Vagina (tissue), 2 donors: ENCODE data around the gene SLC7A6OS. TPM values are rescaled to one million over a fixed set of nuclear protein-coding genes. Genes with fewer than 3 reads are reported as not detected.
A peak's percentile ranks its signal among the peaks of the same experiment; 100 is the strongest.

Experiments used
- DNase-seq, 2 donors: peaks; one replicate each; pipeline ENCODE4 v3.0.0-alpha.2; 2017; ENCODE audit errors: extremely low spot score in 2 of 2
- H3K27ac ChIP-seq: fragments of 200-600 bp; sonication (generic); one replicate; pipeline ENCODE4 v1.5.1; 2019
- H3K27me3 ChIP-seq: fragments of 200-600 bp; sonication (generic); one replicate; pipeline ENCODE4 v1.5.1; 2019
- H3K36me3 ChIP-seq, 2 donors: fragments of 200-600 bp; sonication (generic); one replicate each; pipeline ENCODE4 v1.5.1; 2017 to 2019
- H3K4me1 ChIP-seq: fragments of 200-600 bp; sonication (generic); one replicate; pipeline ENCODE4 v1.5.1; 2019
- H3K4me3 ChIP-seq, 2 donors: fragments of 200-600 bp; sonication (generic); 1 replicate in 1 of 2; 2 replicates in 1 of 2; pipeline ENCODE4 v1.5.1; 2016 to 2019
- H3K9me3 ChIP-seq: fragments of 200-600 bp; sonication (generic); one replicate; pipeline ENCODE4 v1.5.1; 2019
- CTCF ChIP-seq, 3 experiments: fragments of 450-650 bp in 2 of 3; fragments of 200-600 bp in 1 of 3; sonication (generic) in 1 of 3; IDR thresholded peaks; one replicate each; pipeline ENCODE4 v1.5.1; 2017 to 2019; ENCODE audit warnings: antibody characterized with exemption in 3 of 3, mild to moderate bottlenecking in 2 of 3, moderate library complexity in 2 of 3
- POLR2A ChIP-seq, 2 donors: fragments of 450-650 bp; IDR thresholded peaks; one replicate each; pipeline ENCODE4 v1.6.1; 2017; ENCODE audit warnings: antibody characterized with exemption in 2 of 2, mild to moderate bottlenecking in 2 of 2, moderate library complexity in 2 of 2
- POLR2AphosphoS5 ChIP-seq, 2 donors: sonication (generic); formaldehyde crosslinking; IDR thresholded peaks; one replicate each; pipeline ENCODE4 v1.9.0; 2017; ENCODE audit warnings: antibody characterized with exemption in 2 of 2, mild to moderate bottlenecking in 2 of 2, low read depth in 1 of 2; ENCODE audit not compliant: insufficient read depth in 1 of 2
- intact Hi-C: fragments of 100-400 bp; cut with DNase I; formaldehyde crosslinking; loops from one replicate; pipeline ENCODE4 v1.15.1; 2023
- total RNA-seq: library from RNA; depleted of rRNA; stranded (reverse); fragments of >200 nt; gene quantifications from one replicate; pipeline ENCODE4 v1.2.3, GENCODE V29; 2016

The SLC7A6OS gene
- total RNA-seq, 1 donor from 2014 or later = 15.5 TPM

DNA sequence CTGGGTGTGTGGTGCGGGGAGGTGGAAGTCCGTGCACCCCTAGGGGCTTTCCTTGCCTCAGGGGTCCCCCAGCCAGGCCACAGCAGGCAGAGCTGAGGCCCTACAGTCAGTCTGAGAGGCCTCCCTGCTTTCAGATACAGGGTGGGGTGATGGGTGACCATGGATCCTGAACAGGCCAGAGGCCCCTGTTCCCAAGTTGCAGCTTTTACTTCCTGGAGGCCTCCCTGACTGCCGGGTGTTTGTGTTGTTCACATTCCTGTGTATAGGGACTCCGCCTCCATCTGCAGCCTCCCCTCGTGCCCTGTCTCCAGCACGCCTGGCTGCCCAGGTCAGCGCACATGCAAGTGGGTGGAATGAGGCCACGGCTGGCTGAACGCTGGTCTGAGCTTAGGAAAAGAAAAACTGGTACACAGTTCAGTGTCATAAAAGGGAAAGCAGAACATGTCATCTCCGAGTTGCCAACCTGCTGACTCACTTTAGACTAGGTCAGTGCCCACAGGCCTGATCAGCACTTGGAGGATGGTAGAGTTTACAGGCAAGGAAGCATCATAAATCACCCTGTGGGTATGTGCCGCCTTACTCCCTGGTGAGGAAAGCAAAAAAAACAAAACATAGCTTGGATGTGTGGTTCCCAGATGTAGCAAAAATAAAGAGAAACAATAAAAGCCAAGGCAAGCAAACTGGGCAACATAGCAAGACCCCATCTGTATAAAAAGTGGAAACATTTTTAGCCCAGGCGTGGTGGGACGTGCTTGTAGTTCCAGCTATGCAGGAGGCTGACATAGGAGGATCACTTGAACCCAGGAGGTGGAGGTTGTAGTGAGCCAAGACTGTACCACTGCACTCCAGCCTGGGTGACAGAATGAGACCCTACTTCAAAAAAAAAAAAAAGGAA, 52.6 kb downstream of the SLC7A6OS start:
- peaks cover 18% of the 10 kb centered on the region for H3K4me1 ChIP-seq
- TF ChIP-seq POLR2AphosphoS5 (IDR thresholded peaks at IDR 0.05; ENCODE audit: insufficient read depth in 1 of 2, low read depth in 1 of 2) (peak in 1 of 2 donors; percentile 50), POLR2A (IDR thresholded peaks at IDR 0.05) (no peak)
- peaks cover 0 to 38% of the 10 kb centered on the region in 2 donors for H3K36me3 ChIP-seq
- no peaks in the 10 kb centered on the region for H3K27me3 ChIP-seq
- H3K9me3 ChIP-seq = no peaks in the 10 kb centered on the region
- DNase-seq = no peak
- peak overlapping the region; percentile 15 for H3K27ac ChIP-seq
- H3K4me3 ChIP-seq = no peak overlapping the region
- intact Hi-C loops = no loop called here

DNA sequence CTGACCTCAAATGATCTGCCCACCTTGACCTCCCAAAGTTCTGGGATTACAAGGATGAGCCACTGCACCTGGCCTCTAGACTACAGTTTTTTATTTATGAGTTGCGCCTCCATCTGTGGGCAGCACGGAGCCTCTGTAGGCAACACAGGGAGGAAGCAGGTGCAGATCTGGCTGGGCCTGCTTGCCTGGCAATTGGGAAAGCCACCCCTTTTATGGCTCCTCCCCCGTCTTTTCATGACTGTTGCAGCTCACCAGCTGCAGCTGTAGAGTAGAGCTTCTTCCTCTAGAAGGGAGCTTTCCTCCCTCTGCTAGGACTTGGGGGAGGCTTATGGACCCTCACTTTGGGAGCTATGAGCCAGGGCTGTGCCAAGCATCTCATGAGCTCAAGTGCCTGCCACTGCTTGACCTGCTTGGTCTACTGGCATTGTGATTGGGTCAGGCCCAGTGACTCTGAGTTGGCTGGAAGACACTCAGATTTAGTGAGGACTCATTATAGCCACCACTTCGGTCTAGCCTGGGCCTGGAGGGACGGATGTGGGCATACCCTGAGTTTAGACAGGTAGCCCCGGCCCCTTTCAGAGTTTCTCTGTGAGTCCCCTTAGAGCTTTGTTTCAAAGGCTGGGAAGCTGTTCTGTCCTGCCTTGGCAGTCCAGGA, 53.4 kb downstream of the SLC7A6OS start:
- no peaks in the 10 kb centered on the region for H3K27me3 ChIP-seq
- TF ChIP-seq CTCF (IDR thresholded peaks at IDR 0.05) = no peak
- TF ChIP-seq POLR2A (IDR thresholded peaks at IDR 0.05) = no peak
- no peak for TF ChIP-seq POLR2AphosphoS5 (IDR thresholded peaks at IDR 0.05; ENCODE audit: insufficient read depth in 1 of 2, low read depth in 1 of 2)
- H3K36me3 ChIP-seq = peaks cover 0 to 46% of the 10 kb centered on the region in 2 donors
- peaks cover 18% of the 10 kb centered on the region for H3K4me1 ChIP-seq
- DNase-seq = no peak
- H3K4me3 ChIP-seq = no peak overlapping the region
- peak overlapping the region; percentile 15 for H3K27ac ChIP-seq
- intact Hi-C loops = no loop called here
- no peaks in the 10 kb centered on the region for H3K9me3 ChIP-seq

- no peak overlapping the region for H3K27ac ChIP-seq
- intact Hi-C loops = no loop called here
- no peaks in the 10 kb centered on the region for H3K27me3 ChIP-seq
- no peak overlapping the region for H3K4me3 ChIP-seq
- TF ChIP-seq POLR2A (IDR thresholded peaks at IDR 0.05) (no peak), POLR2AphosphoS5 (IDR thresholded peaks at IDR 0.05; ENCODE audit: insufficient read depth in 1 of 2, low read depth in 1 of 2) (no peak), CTCF (IDR thresholded peaks at IDR 0.05) (no peak)
- peaks cover 0 to 52% of the 10 kb centered on the region in 2 donors for H3K36me3 ChIP-seq
- no peak for DNase-seq
- no peaks in the 10 kb centered on the region for H3K9me3 ChIP-seq
- peaks cover 11% of the 10 kb centered on the region for H3K4me1 ChIP-seq
Observed at GRCh38 chr16:68255712-68256111, 55.0 kb downstream of the SLC7A6OS start.

DNA sequence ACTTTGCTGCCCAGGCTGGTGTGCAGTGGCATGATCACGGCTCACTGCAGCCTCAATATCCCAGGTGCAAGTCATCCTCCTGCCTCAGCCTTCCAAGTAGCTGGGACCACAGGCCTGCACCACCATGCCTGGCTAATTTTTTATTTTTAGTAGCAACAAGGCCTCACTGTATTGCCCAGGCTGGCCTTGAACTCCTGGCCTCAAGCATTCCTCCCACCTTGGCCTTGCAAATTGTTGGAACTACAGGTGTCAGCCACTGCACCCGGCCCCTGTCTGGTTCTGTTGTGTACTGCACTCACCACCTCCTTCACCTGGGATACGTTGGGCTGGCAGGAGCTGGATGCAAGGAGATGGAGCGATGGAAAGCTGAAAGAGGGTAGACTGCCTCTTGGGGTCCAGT, 57.0 kb downstream of the SLC7A6OS start:
- Histone ChIP-seq H3K27ac (no peak overlapping the region), H3K9me3 (no peaks in the 10 kb centered on the region), H3K36me3 (peaks cover 0 to 46% of the 10 kb centered on the region in 2 donors), H3K4me1 (peaks cover 11% of the 10 kb centered on the region), H3K4me3 (no peak overlapping the region), H3K27me3 (no peaks in the 10 kb centered on the region)
- TF ChIP-seq POLR2A (IDR thresholded peaks at IDR 0.05) (no peak), CTCF (IDR thresholded peaks at IDR 0.05) (no peak), POLR2AphosphoS5 (IDR thresholded peaks at IDR 0.05; ENCODE audit: insufficient read depth in 1 of 2, low read depth in 1 of 2) (no peak)
- DNase-seq = no peak
- intact Hi-C loops = no loop called here

DNA sequence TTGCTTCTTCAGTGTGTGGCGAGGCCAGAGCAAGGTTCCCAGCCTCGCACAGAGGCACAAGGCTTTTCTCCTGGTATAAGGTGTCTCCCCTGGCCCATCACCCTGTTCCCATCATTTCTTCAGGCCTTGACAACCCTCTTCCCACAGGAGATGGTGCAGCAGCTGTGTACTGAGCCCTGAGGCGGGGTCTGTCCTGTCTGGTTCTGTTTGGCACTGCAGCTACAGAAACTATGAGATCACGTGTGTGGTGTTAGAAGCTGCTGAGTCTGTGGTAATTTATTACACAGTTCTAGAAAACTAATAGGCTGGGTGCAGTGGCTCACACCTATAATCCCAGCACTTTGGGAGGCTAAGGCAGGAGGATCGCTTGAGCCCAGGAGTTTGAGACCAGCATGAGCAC, 58.4 kb downstream of the SLC7A6OS start:
- Histone ChIP-seq H3K36me3 (peaks cover 0 to 46% of the 10 kb centered on the region in 2 donors), H3K4me1 (peaks cover 18% of the 10 kb centered on the region), H3K27ac (no peak overlapping the region), H3K27me3 (no peaks in the 10 kb centered on the region), H3K9me3 (no peaks in the 10 kb centered on the region), H3K4me3 (no peak overlapping the region)
- no peak for DNase-seq
- no peak for TF ChIP-seq POLR2AphosphoS5 (IDR thresholded peaks at IDR 0.05; ENCODE audit: insufficient read depth in 1 of 2, low read depth in 1 of 2)
- TF ChIP-seq POLR2A (IDR thresholded peaks at IDR 0.05) = no peak
- no peak for TF ChIP-seq CTCF (IDR thresholded peaks at IDR 0.05)
- intact Hi-C loops = no loop called here
